ENCODE data around the gene FRMD4A.
"Not testable (repeated sequence)": the region's sequence is repeated elsewhere in the genome, so short reads cannot be mapped to it uniquely, and the experiment has no call there.

The FRMD4A gene

DNA sequence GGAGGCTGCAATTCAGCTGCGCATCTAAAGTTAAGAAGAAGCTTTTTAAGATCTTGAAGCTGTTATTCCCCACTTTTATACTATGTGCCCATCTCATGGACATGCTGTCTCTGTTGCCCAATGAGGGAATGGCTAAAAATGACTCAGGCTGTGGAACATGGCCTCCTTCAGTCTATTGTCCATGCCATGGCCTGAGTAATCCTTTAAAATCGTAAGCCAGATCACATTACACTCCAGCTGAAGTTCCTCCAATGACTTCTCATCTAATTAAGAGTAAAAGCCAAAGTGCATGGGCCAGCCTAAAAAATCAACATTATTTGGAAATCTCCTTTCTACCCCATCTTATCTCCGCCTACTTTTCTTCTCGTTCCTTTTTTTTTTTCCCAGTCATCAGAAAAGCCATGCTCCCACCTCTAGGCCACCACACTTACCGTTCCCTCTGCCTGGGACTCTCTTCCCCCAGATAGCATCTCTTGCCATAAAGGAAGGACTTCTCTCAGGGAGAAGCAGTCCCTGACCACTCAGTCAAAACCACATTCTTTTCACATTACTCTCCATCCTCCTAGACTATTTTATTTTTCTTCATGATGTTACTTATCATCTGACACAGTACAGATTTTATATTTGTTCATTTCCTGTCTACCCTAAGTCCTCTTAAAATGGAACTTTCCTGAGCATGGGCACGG lies 406.5 kb downstream of the FRMD4A start:
- Mint-ChIP-seq H3K27ac (no peak overlapping the region), H3K4me3 (no peak overlapping the region), H3K9me3 (no peaks in the 10 kb centered on the region), H3K4me1 (ENCODE audit: low read depth) (no peaks in the 10 kb centered on the region), H3K27me3 (ENCODE audit: low read depth) (peaks cover 4% of the 10 kb centered on the region), H3K36me3 (ENCODE audit: low read depth) (no peaks in the 10 kb centered on the region)
- no peak for DNase-seq (ENCODE audit: low spot score)

DNA sequence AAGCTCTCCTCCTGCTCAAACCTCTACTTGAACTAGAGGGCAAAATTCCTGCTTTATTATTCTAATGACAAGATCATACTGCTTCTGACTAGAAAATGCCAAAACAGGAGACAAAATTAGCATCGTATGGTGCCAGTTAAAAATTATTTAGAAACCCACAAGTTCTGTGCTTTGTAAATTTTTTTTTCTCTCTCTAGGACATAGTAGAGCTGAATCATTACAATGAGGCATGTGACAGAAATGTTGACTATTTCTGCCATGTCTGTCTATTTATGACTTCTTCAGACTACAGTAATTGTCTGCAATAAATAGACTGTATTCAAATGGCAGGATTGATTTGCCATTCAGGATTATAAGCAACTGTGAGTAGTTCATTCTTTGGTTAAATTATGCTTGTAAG lies 408.1 kb downstream of the FRMD4A start:
- Mint-ChIP-seq H3K9me3 (no peaks in the 10 kb centered on the region), H3K27me3 (ENCODE audit: low read depth) (peaks cover 4% of the 10 kb centered on the region), H3K4me3 (no peak overlapping the region), H3K27ac (no peak overlapping the region), H3K4me1 (ENCODE audit: low read depth) (no peaks in the 10 kb centered on the region), H3K36me3 (ENCODE audit: low read depth) (no peaks in the 10 kb centered on the region)
- no peak for DNase-seq (ENCODE audit: low spot score)

GRCh38 chr10:13921941-13922340 lies 408.8 kb downstream of the FRMD4A start:
- H3K4me1 Mint-ChIP-seq (ENCODE audit: low read depth) = no peaks in the 10 kb centered on the region
- DNase-seq (ENCODE audit: low spot score) = no peak
- H3K36me3 Mint-ChIP-seq (ENCODE audit: low read depth) = no peaks in the 10 kb centered on the region
- H3K27me3 Mint-ChIP-seq (ENCODE audit: low read depth) = peaks cover 2% of the 10 kb centered on the region
- no peak overlapping the region for H3K4me3 Mint-ChIP-seq
- no peaks in the 10 kb centered on the region for H3K9me3 Mint-ChIP-seq
- H3K27ac Mint-ChIP-seq = no peak overlapping the region

- H3K4me1 Mint-ChIP-seq (ENCODE audit: low read depth); H3K4me3 Mint-ChIP-seq; H3K27me3 Mint-ChIP-seq (ENCODE audit: low read depth); H3K27ac Mint-ChIP-seq; H3K9me3 Mint-ChIP-seq; H3K36me3 Mint-ChIP-seq (ENCODE audit: low read depth); DNase-seq (ENCODE audit: low spot score): not testable (repeated sequence)
Measured at GRCh38 chr10:13921131-13921530, 409.6 kb downstream of the FRMD4A start.

- no peak overlapping the region for H3K4me3 Mint-ChIP-seq
- H3K4me1 Mint-ChIP-seq (ENCODE audit: low read depth) = no peaks in the 10 kb centered on the region
- H3K27me3 Mint-ChIP-seq (ENCODE audit: low read depth) = peaks cover 2% of the 10 kb centered on the region
- H3K27ac Mint-ChIP-seq = no peak overlapping the region
- no peak for DNase-seq (ENCODE audit: low spot score)
- H3K9me3 Mint-ChIP-seq = no peaks in the 10 kb centered on the region
- H3K36me3 Mint-ChIP-seq (ENCODE audit: low read depth) = no peaks in the 10 kb centered on the region
Measured at GRCh38 chr10:13920465-13920864, 410.3 kb downstream of the FRMD4A start.

GRCh38 chr10:13920031-13920430 lies 410.7 kb downstream of the FRMD4A start:
- no peak overlapping the region for H3K27ac Mint-ChIP-seq
- H3K4me3 Mint-ChIP-seq = no peak overlapping the region
- no peak for DNase-seq (ENCODE audit: low spot score)
- H3K9me3 Mint-ChIP-seq = no peaks in the 10 kb centered on the region
- H3K36me3 Mint-ChIP-seq (ENCODE audit: low read depth) = no peaks in the 10 kb centered on the region
- no peaks in the 10 kb centered on the region for H3K4me1 Mint-ChIP-seq (ENCODE audit: low read depth)
- peaks cover 2% of the 10 kb centered on the region for H3K27me3 Mint-ChIP-seq (ENCODE audit: low read depth)

DNA sequence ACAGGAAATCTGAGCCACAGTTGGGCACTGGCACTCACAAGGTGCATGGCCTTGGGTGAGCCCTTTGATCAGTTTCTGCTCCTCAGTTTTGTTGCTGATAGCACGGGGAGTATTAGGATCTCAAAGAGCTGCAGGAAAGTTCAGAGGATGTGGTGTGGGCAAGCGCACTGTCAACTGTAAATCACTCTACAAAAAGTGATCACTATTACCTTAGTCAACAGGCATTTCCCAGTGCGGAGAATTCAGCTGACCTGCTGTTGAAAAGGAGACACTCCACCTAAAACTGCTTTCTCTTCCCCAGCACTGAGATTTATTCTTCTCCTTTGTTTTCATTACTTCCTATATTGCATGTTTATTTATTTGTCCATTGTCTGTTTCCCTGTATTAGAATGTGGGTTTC lies 412.9 kb downstream of the FRMD4A start:
- no peaks in the 10 kb centered on the region for H3K9me3 Mint-ChIP-seq
- DNase-seq (ENCODE audit: low spot score) = no peak
- no peaks in the 10 kb centered on the region for H3K4me1 Mint-ChIP-seq (ENCODE audit: low read depth)
- no peak overlapping the region for H3K27ac Mint-ChIP-seq
- H3K4me3 Mint-ChIP-seq = no peak overlapping the region
- H3K36me3 Mint-ChIP-seq (ENCODE audit: low read depth) = no peaks in the 10 kb centered on the region
- no peaks in the 10 kb centered on the region for H3K27me3 Mint-ChIP-seq (ENCODE audit: low read depth)

DNA sequence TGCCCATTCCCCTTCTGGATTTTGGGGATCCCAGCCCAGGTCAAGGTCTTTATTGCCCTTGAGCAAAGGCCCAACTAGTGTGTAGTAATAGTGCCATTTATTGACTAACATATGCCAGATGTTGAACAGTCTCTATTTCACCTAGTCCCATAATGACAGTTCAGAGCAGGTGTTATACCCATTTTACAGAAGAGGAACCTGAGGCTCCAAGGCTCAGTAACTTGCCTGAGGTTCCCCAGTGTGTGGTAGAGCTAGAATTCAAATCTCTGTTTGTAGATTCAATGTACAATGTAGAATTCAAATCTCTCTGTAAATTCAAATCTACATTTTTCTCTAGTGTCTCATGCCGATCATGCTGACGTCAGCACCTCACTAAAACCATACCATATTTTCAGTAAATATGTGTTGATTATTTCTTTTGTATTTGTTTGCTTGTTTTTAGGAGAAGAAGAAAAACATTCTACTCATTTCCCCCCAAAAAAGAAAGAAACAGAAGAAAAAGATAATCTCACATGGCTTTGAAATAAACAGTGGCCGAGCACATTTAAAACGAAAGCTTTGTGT lies 414.3 kb downstream of the FRMD4A start:
- H3K36me3 Mint-ChIP-seq (ENCODE audit: low read depth) = no peaks in the 10 kb centered on the region
- no peaks in the 10 kb centered on the region for H3K9me3 Mint-ChIP-seq
- DNase-seq (ENCODE audit: low spot score) = no peak
- no peaks in the 10 kb centered on the region for H3K27me3 Mint-ChIP-seq (ENCODE audit: low read depth)
- H3K4me3 Mint-ChIP-seq = no peak overlapping the region
- no peak overlapping the region for H3K27ac Mint-ChIP-seq
- no peaks in the 10 kb centered on the region for H3K4me1 Mint-ChIP-seq (ENCODE audit: low read depth)

DNA sequence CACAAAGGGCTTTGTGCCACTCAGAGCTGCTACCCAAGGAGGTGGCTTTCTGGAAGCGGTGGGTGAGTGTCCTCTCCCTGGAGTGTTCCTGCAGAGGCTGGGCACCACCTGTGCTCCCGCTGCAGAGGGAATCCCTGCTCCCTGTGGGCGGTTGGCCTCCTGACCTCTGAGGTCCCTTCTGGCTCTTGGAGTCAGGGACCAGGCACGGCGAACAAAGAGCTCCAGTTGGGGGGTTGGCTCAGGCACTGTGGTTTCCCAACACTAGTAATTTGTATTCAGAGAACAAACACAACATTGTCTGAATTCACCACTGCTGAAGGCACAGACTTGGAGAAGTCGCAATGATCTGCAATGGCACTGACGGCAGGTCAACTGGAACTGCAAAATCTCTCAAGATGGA lies 415.0 kb downstream of the FRMD4A start:
- DNase-seq (ENCODE audit: low spot score) = no peak
- Mint-ChIP-seq H3K27ac (no peak overlapping the region), H3K36me3 (ENCODE audit: low read depth) (no peaks in the 10 kb centered on the region), H3K4me3 (no peak overlapping the region), H3K27me3 (ENCODE audit: low read depth) (peaks cover 4% of the 10 kb centered on the region), H3K9me3 (no peaks in the 10 kb centered on the region), H3K4me1 (ENCODE audit: low read depth) (no peaks in the 10 kb centered on the region)

DNA sequence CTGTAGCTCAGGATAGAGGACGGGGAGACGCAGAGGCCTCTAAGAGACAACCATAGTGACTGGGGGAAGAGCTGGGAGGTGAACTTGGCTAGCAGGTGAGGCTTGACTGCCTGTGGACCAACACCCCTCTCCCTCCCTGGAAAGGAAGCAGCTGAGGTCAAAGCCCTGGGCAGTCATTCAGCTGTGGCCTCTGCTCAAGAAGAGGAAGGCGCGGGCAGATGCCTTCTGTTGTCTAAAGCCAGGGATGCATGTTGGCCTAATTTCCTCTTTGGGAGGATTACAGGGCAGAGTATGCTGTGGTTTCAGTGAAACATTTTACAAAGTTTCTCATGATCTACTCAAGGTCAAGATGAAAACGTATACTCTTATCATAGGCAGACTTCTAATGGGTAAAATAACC lies 416.8 kb downstream of the FRMD4A start:
- H3K4me1 Mint-ChIP-seq (ENCODE audit: low read depth) = no peaks in the 10 kb centered on the region
- DNase-seq (ENCODE audit: low spot score) = no peak
- peaks cover 7% of the 10 kb centered on the region for H3K27me3 Mint-ChIP-seq (ENCODE audit: low read depth)
- H3K27ac Mint-ChIP-seq = no peak overlapping the region
- no peaks in the 10 kb centered on the region for H3K9me3 Mint-ChIP-seq
- no peak overlapping the region for H3K4me3 Mint-ChIP-seq
- H3K36me3 Mint-ChIP-seq (ENCODE audit: low read depth) = no peaks in the 10 kb centered on the region

DNA sequence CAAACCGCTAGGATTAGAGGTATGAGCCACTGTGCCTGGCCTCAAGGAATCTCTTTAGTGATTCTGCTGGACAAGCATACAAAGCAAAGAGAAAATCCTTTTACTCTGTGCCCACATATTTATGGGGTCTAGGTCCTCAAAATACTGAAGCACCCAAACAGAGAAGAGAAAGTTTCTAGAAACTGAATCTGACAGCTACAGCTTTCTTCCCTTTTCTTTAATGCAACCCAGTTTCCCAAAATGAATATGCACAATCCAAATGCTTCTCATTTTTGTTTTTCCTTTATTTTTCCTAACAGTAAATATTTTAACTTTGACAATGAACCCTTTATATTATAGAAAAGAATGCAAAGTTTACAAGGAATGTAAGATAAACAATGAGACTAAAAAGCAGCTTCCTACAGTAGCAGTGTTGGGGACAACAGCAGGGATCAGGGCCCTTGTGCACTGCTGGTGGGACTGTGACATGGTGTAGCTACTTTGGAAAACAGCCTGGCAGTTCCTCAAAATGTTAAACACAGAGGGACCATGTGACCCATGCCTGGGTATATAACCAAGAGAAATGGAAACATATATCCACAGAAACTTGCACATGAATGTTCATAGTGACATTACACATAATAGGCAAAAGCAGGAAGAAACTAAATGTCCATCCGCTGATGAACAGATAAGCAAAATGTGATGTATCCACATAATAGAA lies 418.8 kb downstream of the FRMD4A start:
- no peak for DNase-seq (ENCODE audit: low spot score)
- peaks cover 11% of the 10 kb centered on the region for H3K27me3 Mint-ChIP-seq (ENCODE audit: low read depth)
- H3K4me1 Mint-ChIP-seq (ENCODE audit: low read depth) = no peaks in the 10 kb centered on the region
- no peak overlapping the region for H3K4me3 Mint-ChIP-seq
- H3K9me3 Mint-ChIP-seq = no peaks in the 10 kb centered on the region
- H3K27ac Mint-ChIP-seq = no peak overlapping the region
- H3K36me3 Mint-ChIP-seq (ENCODE audit: low read depth) = no peaks in the 10 kb centered on the region

GRCh38 chr10:13909516-13910258 lies 421.0 kb downstream of the FRMD4A start:
- H3K27ac Mint-ChIP-seq = no peak overlapping the region
- H3K4me3 Mint-ChIP-seq = no peak overlapping the region
- DNase-seq (ENCODE audit: low spot score) = no peak
- no peaks in the 10 kb centered on the region for H3K4me1 Mint-ChIP-seq (ENCODE audit: low read depth)
- H3K27me3 Mint-ChIP-seq (ENCODE audit: low read depth) = peaks cover 11% of the 10 kb centered on the region
- no peaks in the 10 kb centered on the region for H3K9me3 Mint-ChIP-seq
- no peaks in the 10 kb centered on the region for H3K36me3 Mint-ChIP-seq (ENCODE audit: low read depth)

DNA sequence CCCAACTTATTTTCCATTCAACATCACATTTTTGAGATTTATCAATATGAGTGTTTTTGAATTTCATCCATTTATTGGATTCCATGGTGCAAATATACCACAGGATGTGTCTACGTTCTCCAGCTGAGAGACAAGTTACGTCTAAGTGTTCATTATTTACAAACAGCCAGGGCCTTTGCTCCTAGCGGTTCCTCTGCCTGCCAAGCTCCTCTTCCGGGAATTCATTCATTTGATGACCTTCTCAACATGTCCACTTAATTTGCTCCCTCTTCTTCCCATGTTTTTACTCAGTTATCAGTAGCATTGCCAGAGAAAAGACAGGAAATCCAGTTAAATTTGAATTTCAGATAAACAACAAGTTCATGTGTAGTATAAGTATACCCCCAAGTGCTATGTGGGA lies 422.2 kb downstream of the FRMD4A start:
- no peak for DNase-seq (ENCODE audit: low spot score)
- Mint-ChIP-seq H3K27ac (no peak overlapping the region), H3K36me3 (ENCODE audit: low read depth) (no peaks in the 10 kb centered on the region), H3K4me1 (ENCODE audit: low read depth) (no peaks in the 10 kb centered on the region), H3K4me3 (no peak overlapping the region), H3K9me3 (no peaks in the 10 kb centered on the region), H3K27me3 (ENCODE audit: low read depth) (peaks cover 13% of the 10 kb centered on the region)

GRCh38 chr10:13907570-13907969 lies 423.2 kb downstream of the FRMD4A start:
- H3K9me3 Mint-ChIP-seq = no peaks in the 10 kb centered on the region
- H3K27me3 Mint-ChIP-seq (ENCODE audit: low read depth) = peaks cover 13% of the 10 kb centered on the region
- DNase-seq (ENCODE audit: low spot score) = no peak
- no peaks in the 10 kb centered on the region for H3K4me1 Mint-ChIP-seq (ENCODE audit: low read depth)
- no peak overlapping the region for H3K27ac Mint-ChIP-seq
- no peak overlapping the region for H3K4me3 Mint-ChIP-seq
- H3K36me3 Mint-ChIP-seq (ENCODE audit: low read depth) = no peaks in the 10 kb centered on the region

All from T-helper 2 cell treated with Interferon-gamma antibody and Interleukin-4, amounts not matched to agents 5 μg/mL and 100 μg/mL, for 36 hours (primary cell).